K562 (cell line): ENCODE measurements around the gene HDAC3. TPM values are rescaled to one million over a fixed set of nuclear protein-coding genes. Genes with fewer than 3 reads are reported as not detected.

ENCODE experiments used
- ARID3A ChIP-seq: IDR thresholded peaks from 2 replicates; pipeline ENCODE4 v1.6.1; 2012; ENCODE audit warnings: low read depth, low read length, improper control_type of control experiment, borderline replicate concordance
- ATF1 ChIP-seq, 2 experiments: fragments of 450-650 bp in 1 of 2; IDR thresholded peaks; 2 replicates each; pipeline ENCODE4 v1.6.1; 2016; ENCODE audit warnings: missing compliant biosample characterization in 1 of 2, missing genetic modification characterization in 1 of 2
- BCOR ChIP-seq: fragments of 450-650 bp; IDR thresholded peaks from 2 replicates; pipeline ENCODE4 v1.6.1; 2016
- CHAMP1 ChIP-seq: fragments of 450-650 bp; IDR thresholded peaks from 2 replicates; pipeline ENCODE4 v1.6.1; 2016; ENCODE audit warnings: mild to moderate bottlenecking
- CXXC5 ChIP-seq: fragments of 250-450 bp; sonication (Bioruptor Pico); IDR thresholded peaks from 2 replicates; pipeline ENCODE4 v1.8.0; 2022; ENCODE audit warnings: inconsistent platforms, mild to moderate bottlenecking, moderate library complexity
- ELF1 ChIP-seq: fragments of 200-800 bp; sonication (Bioruptor generic); IDR thresholded peaks from 2 replicates; pipeline ENCODE4 v1.6.1; 2016; ENCODE audit warnings: missing genetic modification characterization, missing compliant biosample characterization
- HLTF ChIP-seq: fragments of 450-650 bp; IDR thresholded peaks from 2 replicates; pipeline ENCODE4 v1.6.1; 2016
- MTA3 ChIP-seq: fragments of 450-650 bp; formaldehyde crosslinking; IDR thresholded peaks from 2 replicates; pipeline ENCODE4 v1.6.1; 2017; ENCODE audit warnings: mild to moderate bottlenecking, borderline replicate concordance
- MTF1 ChIP-seq: fragments of 250-450 bp; sonication (Bioruptor Pico); IDR thresholded peaks from 2 replicates; pipeline ENCODE4 v1.9.0; 2021; ENCODE audit warnings: moderate library complexity, mild to moderate bottlenecking, inconsistent platforms, borderline replicate concordance
- NFE2L1 ChIP-seq: fragments of 450-650 bp; IDR thresholded peaks from 2 replicates; pipeline ENCODE4 v1.6.1; 2016; ENCODE audit warnings: missing genetic modification characterization, low read depth, mild to moderate bottlenecking, missing compliant biosample characterization, moderate library complexity, borderline replicate concordance
- NFIC ChIP-seq: fragments of 450-650 bp; IDR thresholded peaks from 2 replicates; pipeline ENCODE4 v1.6.1; 2017; ENCODE audit warnings: mild to moderate bottlenecking, inconsistent platforms
- PHF20 ChIP-seq: fragments of 450-650 bp; IDR thresholded peaks from 2 replicates; pipeline ENCODE4 v1.6.1; 2018; ENCODE audit not compliant: partially characterized antibody
- SUPT5H ChIP-seq: fragments of 450-650 bp; IDR thresholded peaks from 2 replicates; pipeline ENCODE4 v1.6.1; 2016
- TBP ChIP-seq: optimal IDR thresholded peaks from 2 replicates; pipeline ENCODE3; 2011; ENCODE audit warnings: low read depth, low read length, improper control_type of control experiment
- THAP7 ChIP-seq: fragments of 250-450 bp; sonication (Bioruptor Pico); IDR thresholded peaks from 2 replicates; pipeline ENCODE4 v1.5.0; 2021
- TOE1 ChIP-seq, 2 experiments: fragments of 450-650 bp in 1 of 2; sonication (generic) in 1 of 2; formaldehyde crosslinking in 1 of 2; IDR thresholded peaks; 2 replicates each; pipeline versions ENCODE4 v1.7.1 to v1.8.0; 2016 to 2022; ENCODE audit warnings: borderline replicate concordance in 2 of 2, mild to moderate bottlenecking in 2 of 2, antibody characterized with exemption in 1 of 2, inconsistent platforms in 1 of 2, low read depth in 1 of 2, missing genetic modification reagents in 1 of 2, moderate library complexity in 1 of 2
- VEZF1 ChIP-seq: fragments of 200-800 bp; sonication (Bioruptor generic); IDR thresholded peaks from 2 replicates; pipeline ENCODE4 v1.6.1; 2017; ENCODE audit warnings: missing genetic modification characterization, missing compliant biosample characterization
- ZFX ChIP-seq: sonication (generic); formaldehyde crosslinking; IDR thresholded peaks from 2 replicates; pipeline ENCODE4 v1.8.0; 2022; ENCODE audit warnings: mild to moderate bottlenecking, missing genetic modification reagents, moderate library complexity
- ZNF140 ChIP-seq: fragments of 250-450 bp; sonication (Bioruptor Pico); IDR thresholded peaks from 2 replicates; pipeline ENCODE4 v1.8.0; 2021; ENCODE audit warnings: moderate library complexity, mild to moderate bottlenecking, inconsistent platforms
- ZNF644 ChIP-seq: fragments of 200-800 bp; sonication (Bioruptor generic); IDR thresholded peaks from 2 replicates; pipeline ENCODE4 v1.6.1; 2016; ENCODE audit warnings: low read depth, missing genetic modification characterization, missing compliant biosample characterization
- ZNF766 ChIP-seq: fragments of 200-800 bp; sonication (Bioruptor generic); conservative IDR thresholded peaks from 2 replicates; pipeline ENCODE4 v1.6.1; 2016; ENCODE audit warnings: missing genetic modification characterization, missing compliant biosample characterization
- ZNF77 ChIP-seq: fragments of 250-450 bp; sonication (Bioruptor Pico); IDR thresholded peaks from 2 replicates; pipeline ENCODE4 v1.5.0; 2020
- polyA plus RNA-seq, 8 experiments: library from polyadenylated mRNA; depleted of rRNA in 4 of 8; stranded (reverse) in 5 of 8; unstranded in 3 of 8; fragments of >200 nt; fragmentation: Nextera tagmentation in 2 of 8; fragmentation: Illumina TruSeq in 1 of 8; extraction: Ambion mirVana in 2 of 8; extraction: Trizol in 1 of 8; gene quantifications; 2 replicates each; pipeline versions ENCODE4 v1.2.1 to v1.2.3, GENCODE V29; 2011 to 2014; ENCODE audit warnings: inconsistent platforms in 1 of 8, missing spikeins in 1 of 8
- total RNA-seq, 7 experiments: library from RNA; depleted of rRNA in 6 of 7; stranded (reverse); fragments of >200 nt in 6 of 7; fragmentation: Illumina TruSeq in 2 of 7; extraction: Trizol in 2 of 7; gene quantifications; 2 replicates each; pipeline versions ENCODE4 v1.2.1 to v1.2.3, GENCODE V29; 2011 to 2021; ENCODE audit warnings: low replicate concordance in 1 of 7

HDAC3 gene
- total and polyA plus RNA-seq, 9 of the 15 experiments (the other 6 are each of a cell fraction or from before 2014, with no cell fraction given) = 89.7 to 191 (median 119) TPM

GRCh38 chr5:141605523-141606277 lies 30.9 kb downstream of the HDAC3 start (continued):
- peak; percentile 54 for TF ChIP-seq ZNF766 (CRISPR knock-in tag)
- no peak for TF ChIP-seq MTF1 (CRISPR knock-in tag)
- peak; percentile 82; the same call in 1 of the 2 replicates for TF ChIP-seq MTA3
- no peak for TF ChIP-seq SUPT5H
- peak; percentile 54; the same call in 1 of the 2 replicates for TF ChIP-seq CHAMP1
- TF ChIP-seq TOE1 (IDR thresholded peaks at IDR 0.05; ENCODE audit: borderline replicate concordance) = peak; percentile 49; the same call in 1 of the 2 replicates
- TF ChIP-seq TOE1 (CRISPR knock-in tag; IDR thresholded peaks at IDR 0.05; ENCODE audit: borderline replicate concordance, low read depth) = no peak
- TF ChIP-seq PHF20 = no peak
- peak; percentile 67; the same call in 1 of the 2 replicates for TF ChIP-seq VEZF1 (CRISPR knock-in tag)
- TF ChIP-seq HLTF = peak; percentile 21; the same call in 1 of the 2 replicates
- TF ChIP-seq BCOR = peak; percentile 61
- TF ChIP-seq ZNF140 (CRISPR knock-in tag) = no peak
- TF ChIP-seq ZNF644 (tag) = no peak; the same call in 1 of the 2 replicates
- TF ChIP-seq ELF1 (tag) = peak; percentile 46; the same call in 1 of the 2 replicates
- TF ChIP-seq TBP = peak; percentile 22
- no peak for TF ChIP-seq ZNF77
- TF ChIP-seq NFIC = peak; percentile 83
- 0 out of 2 replicates have a peak, but pooled peaks have one; percentile 70 for TF ChIP-seq ARID3A
- no peak for TF ChIP-seq THAP7 (CRISPR knock-in tag)
- TF ChIP-seq ATF1 (CRISPR knock-in tag; IDR thresholded peaks at IDR 0.05) = no peak
- peak; percentile 85 for TF ChIP-seq ATF1 (tag; IDR thresholded peaks at IDR 0.05)
- TF ChIP-seq CXXC5 (CRISPR knock-in tag) = peak; percentile 80
- peak; percentile 25; the same call in 1 of the 2 replicates for TF ChIP-seq ZFX (CRISPR knock-in tag)
- TF ChIP-seq NFE2L1 (tag) = no peak
